ENCODE measurements around the gene RABL3.
A peak's percentile ranks its signal among the peaks of the same experiment; 100 is the strongest.
"Not testable (repeated sequence)": the region's sequence is repeated elsewhere in the genome, so short reads cannot be mapped to it uniquely, and the experiment has no call there.

The RABL3 gene

GRCh38 chr3:120642368-120642948, 99.9 kb downstream of the RABL3 start:
- DNase-seq (ENCODE audit: low read depth) = peak; percentile 60

- no peak for DNase-seq (ENCODE audit: low read depth)
These were observed 100.5 kb downstream of the RABL3 start for GRCh38 chr3:120641696-120642246.

GRCh38 chr3:120640231-120640630, 102.1 kb downstream of the RABL3 start:
- DNase-seq (ENCODE audit: low read depth) = no peak

GRCh38 chr3:120638820-120639219, 103.5 kb downstream of the RABL3 start:
- DNase-seq (ENCODE audit: low read depth) = not testable (repeated sequence)

- no peak for DNase-seq (ENCODE audit: low read depth)
These were observed 104.3 kb downstream of the RABL3 start for GRCh38 chr3:120637851-120638559.

- DNase-seq (ENCODE audit: low read depth) = no peak
These were observed 105.4 kb downstream of the RABL3 start for GRCh38 chr3:120636795-120637401.
